ENCODE data around the gene CT47C1.

DNA sequence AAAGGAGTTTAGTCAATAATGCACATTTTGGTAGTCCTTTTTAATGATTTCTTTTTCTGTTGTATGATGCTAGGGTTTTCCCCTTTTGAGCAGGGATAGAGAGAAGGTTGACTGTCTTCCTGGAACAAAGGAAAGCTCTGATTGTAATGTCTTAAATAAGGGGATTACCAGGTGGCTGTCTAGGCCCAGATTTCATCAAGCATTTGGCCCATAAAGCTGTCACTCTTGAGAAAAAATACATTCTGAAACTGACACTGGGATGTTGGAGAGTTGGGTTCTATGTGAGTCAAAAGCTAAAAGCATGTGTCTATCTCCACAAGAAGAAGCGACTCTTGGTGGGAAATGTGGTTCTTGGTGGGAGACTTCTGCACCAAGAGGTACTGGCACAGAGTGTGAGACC is 28.4 kb downstream of the CT47C1 start:
- TF ChIP-seq, protein P1, sequence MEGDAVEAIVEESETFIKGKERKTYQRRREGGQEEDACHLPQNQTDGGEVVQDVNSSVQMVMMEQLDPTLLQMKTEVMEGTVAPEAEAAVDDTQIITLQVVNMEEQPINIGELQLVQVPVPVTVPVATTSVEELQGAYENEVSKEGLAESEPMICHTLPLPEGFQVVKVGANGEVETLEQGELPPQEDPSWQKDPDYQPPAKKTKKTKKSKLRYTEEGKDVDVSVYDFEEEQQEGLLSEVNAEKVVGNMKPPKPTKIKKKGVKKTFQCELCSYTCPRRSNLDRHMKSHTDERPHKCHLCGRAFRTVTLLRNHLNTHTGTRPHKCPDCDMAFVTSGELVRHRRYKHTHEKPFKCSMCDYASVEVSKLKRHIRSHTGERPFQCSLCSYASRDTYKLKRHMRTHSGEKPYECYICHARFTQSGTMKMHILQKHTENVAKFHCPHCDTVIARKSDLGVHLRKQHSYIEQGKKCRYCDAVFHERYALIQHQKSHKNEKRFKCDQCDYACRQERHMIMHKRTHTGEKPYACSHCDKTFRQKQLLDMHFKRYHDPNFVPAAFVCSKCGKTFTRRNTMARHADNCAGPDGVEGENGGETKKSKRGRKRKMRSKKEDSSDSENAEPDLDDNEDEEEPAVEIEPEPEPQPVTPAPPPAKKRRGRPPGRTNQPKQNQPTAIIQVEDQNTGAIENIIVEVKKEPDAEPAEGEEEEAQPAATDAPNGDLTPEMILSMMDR (conservative IDR thresholded peaks at IDR 0.05 in 1 of 2, IDR thresholded peaks at IDR 0.05 in 1 of 2; ENCODE audit: extremely low read depth in 1 of 2, insufficient read depth in 1 of 2, low read depth in 1 of 2, low read length in 2 of 2): no peak
- no peak for TF ChIP-seq EZH2 (IDR thresholded peaks at IDR 0.05; ENCODE audit: borderline replicate concordance, low read length)

Measured in mammary epithelial cell (primary cell).